Breast epithelium (tissue), 3 donors: ENCODE measurements around the gene TPI1.

Source experiments
- CTCF ChIP-seq, 3 donors: fragments of 450-650 bp; IDR thresholded peaks; one replicate each; pipeline ENCODE4 v1.5.1; 2016 to 2017; ENCODE audit warnings: antibody characterized with exemption in 3 of 3, mild to moderate bottlenecking in 3 of 3, moderate library complexity in 3 of 3
- POLR2A ChIP-seq: fragments of 450-650 bp; IDR thresholded peaks from one replicate; pipeline ENCODE4 v1.6.1; 2016; ENCODE audit warnings: antibody characterized with exemption, mild to moderate bottlenecking, moderate library complexity
- POLR2AphosphoS5 ChIP-seq, 3 donors: sonication (generic); formaldehyde crosslinking; IDR thresholded peaks; one replicate each; pipeline ENCODE4 v1.6.1; 2017; ENCODE audit warnings: antibody characterized with exemption in 3 of 3

- TF ChIP-seq POLR2AphosphoS5 (IDR thresholded peaks at IDR 0.05), result no peak
- TF ChIP-seq CTCF (IDR thresholded peaks at IDR 0.05), result no peak
- TF ChIP-seq POLR2A, result no peak
Measured at GRCh38 chr12:6902448-6902847, 35.1 kb downstream of the TPI1 start.
